ENCODE results near the gene PRKG1. TPM values are rescaled to one million over a fixed set of nuclear protein-coding genes. Genes with fewer than 3 reads are reported as not detected.
A peak's percentile ranks its signal among the peaks of the same experiment; 100 is the strongest.
"Not testable (repeated sequence)": the region's sequence is repeated elsewhere in the genome, so short reads cannot be mapped to it uniquely, and the experiment has no call there.

Gene PRKG1
- total and polyA plus RNA-seq, 12 donors, result 3.8 to 48.1 (median 29.9) TPM

DNA sequence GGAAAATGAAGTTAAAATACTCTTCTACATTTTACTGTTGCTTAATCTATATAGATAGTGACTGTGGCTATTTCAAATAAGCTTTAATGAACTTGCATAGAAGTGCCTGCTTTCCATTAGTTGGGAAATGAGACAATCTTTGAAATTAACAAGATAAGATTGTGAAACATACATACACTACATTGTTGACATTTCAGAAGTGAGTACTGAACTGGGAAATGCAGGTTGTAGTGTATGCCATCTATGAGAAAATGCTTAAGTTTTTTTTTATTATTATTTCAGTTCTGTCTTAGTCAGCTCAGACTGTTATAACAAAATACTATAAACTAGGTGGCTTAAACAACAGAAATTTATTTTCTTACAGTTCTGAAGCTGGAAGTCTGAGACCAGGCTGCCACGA lies 674.7 kb downstream of the PRKG1 start:
- no peak for TF ChIP-seq CTCF (IDR thresholded peaks at IDR 0.05)
- WGBS, 2 donors, result 85 to 87% methylated on average over 1 of the region's 1 CpG
- DNase-seq (no peak), ATAC-seq (no peak)
- no peak overlapping the region for H3K4me3 ChIP-seq
- no peaks in the 10 kb centered on the region for H3K36me3 ChIP-seq
- no peaks in the 10 kb centered on the region for H3K9me3 ChIP-seq
- intact Hi-C loops (cut with DNase I), result no loop called here
- H3K4me1 ChIP-seq, result no peaks in the 10 kb centered on the region
- no peaks in the 10 kb centered on the region for H3K27me3 ChIP-seq
- no peak overlapping the region for H3K27ac ChIP-seq

DNA sequence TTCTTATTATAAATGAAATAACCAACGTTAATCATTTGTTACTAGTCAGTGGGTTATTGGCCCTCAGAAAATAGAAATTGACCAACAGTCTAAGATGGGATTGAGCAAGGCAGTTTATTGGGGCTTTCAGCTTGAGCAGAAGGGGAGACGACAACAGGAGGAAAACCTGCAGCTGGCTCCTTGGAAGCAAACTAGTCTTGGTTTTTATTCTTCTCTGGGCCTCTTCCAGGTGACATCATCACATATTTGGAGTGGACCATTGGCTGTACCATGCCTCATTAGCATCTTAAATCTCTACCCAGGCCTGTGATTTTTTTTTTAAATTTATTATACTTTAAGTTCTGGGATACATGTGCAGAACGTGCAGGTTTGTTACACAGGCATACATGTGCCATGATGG lies 684.1 kb downstream of the PRKG1 start:
- no peak for TF ChIP-seq CTCF (IDR thresholded peaks at IDR 0.05)
- no peak for DNase-seq
- Histone ChIP-seq H3K27me3 (no peaks in the 10 kb centered on the region), H3K9me3 (peaks cover 0 to 8% (median 0%) of the 10 kb centered on the region in 11 donors), H3K36me3 (no peaks in the 10 kb centered on the region), H3K4me1 (peaks cover 0 to 12% (median 3%) of the 10 kb centered on the region in 9 donors), H3K4me3 (no peak overlapping the region), H3K27ac (no peak overlapping the region)
- intact Hi-C loops (cut with DNase I), result no loop called here
- peak in 1 of 8 donors; percentile 37 for ATAC-seq
- WGBS, 2 donors, result 78 to 81% methylated on average over 3 of the region's 3 CpGs

DNA sequence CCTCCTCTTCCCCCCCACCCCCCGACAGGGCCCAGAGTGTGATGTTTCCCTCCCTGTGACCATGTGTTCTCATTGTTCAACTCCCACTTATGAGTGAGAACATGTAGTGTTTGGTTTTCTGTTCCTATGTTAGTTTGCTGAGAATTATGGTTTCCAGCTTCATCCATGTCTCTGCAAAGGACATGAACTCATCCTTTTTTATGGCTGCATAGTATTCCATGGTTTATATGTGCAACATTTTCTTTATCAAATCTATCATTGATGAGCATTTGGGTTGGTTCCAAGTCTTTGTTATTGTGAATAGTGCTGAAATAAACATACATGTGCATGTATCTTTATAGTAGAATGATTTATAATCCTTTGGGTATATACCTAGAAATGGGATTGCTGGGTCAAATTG lies 684.6 kb downstream of the PRKG1 start:
- DNase-seq; H3K9me3 ChIP-seq; H3K27ac ChIP-seq; H3K4me3 ChIP-seq; ATAC-seq; H3K27me3 ChIP-seq; intact Hi-C loops (cut with DNase I); H3K36me3 ChIP-seq: not testable (repeated sequence)
- WGBS, 2 donors, result 78 to 82% methylated on average over 1 of the region's 1 CpG
- peaks cover 0 to 12% (median 3%) of the 10 kb centered on the region in 9 donors for H3K4me1 ChIP-seq

GRCh38 chr10:51759896-51760534 lies 685.7 kb downstream of the PRKG1 start:
- H3K27ac ChIP-seq, result no peak overlapping the region
- no peak for DNase-seq
- intact Hi-C loops (cut with DNase I), result no loop called here
- 33 to 42% methylated on average over 4 of the region's 4 CpGs for WGBS, 2 donors
- peak in 1 of 8 donors; percentile 4 for ATAC-seq
- H3K36me3 ChIP-seq, result no peaks in the 10 kb centered on the region
- H3K27me3 ChIP-seq, result no peaks in the 10 kb centered on the region
- H3K9me3 ChIP-seq, result peaks cover 0 to 8% (median 0%) of the 10 kb centered on the region in 11 donors
- no peak for TF ChIP-seq CTCF (IDR thresholded peaks at IDR 0.05)
- peaks cover 0 to 8% (median 3%) of the 10 kb centered on the region in 9 donors for H3K4me1 ChIP-seq
- no peak overlapping the region for H3K4me3 ChIP-seq

GRCh38 chr10:51760864-51761640 lies 686.8 kb downstream of the PRKG1 start:
- ATAC-seq, result no peak
- 94 to 96% methylated on average over 4 of the region's 4 CpGs for WGBS, 2 donors
- intact Hi-C loops (cut with DNase I), result no loop called here
- H3K4me1 ChIP-seq, result no peaks in the 10 kb centered on the region
- H3K36me3 ChIP-seq, result no peaks in the 10 kb centered on the region
- DNase-seq, result no peak
- no peak overlapping the region for H3K4me3 ChIP-seq
- no peak overlapping the region for H3K27ac ChIP-seq
- H3K9me3 ChIP-seq, result peaks cover 0 to 8% (median 0%) of the 10 kb centered on the region in 11 donors
- H3K27me3 ChIP-seq, result no peaks in the 10 kb centered on the region
- no peak for TF ChIP-seq CTCF (IDR thresholded peaks at IDR 0.05)
